ENCODE data around the gene SPNS1. TPM values are rescaled to one million over a fixed set of nuclear protein-coding genes. Genes with fewer than 3 reads are reported as not detected.
A peak's percentile ranks its signal among the peaks of the same experiment; 100 is the strongest.
"Not testable (repeated sequence)": the region's sequence is repeated elsewhere in the genome, so short reads cannot be mapped to it uniquely, and the experiment has no call there.

The SPNS1 gene
- total RNA-seq, 1 donor from 2014 or later: 68.4 TPM

DNA sequence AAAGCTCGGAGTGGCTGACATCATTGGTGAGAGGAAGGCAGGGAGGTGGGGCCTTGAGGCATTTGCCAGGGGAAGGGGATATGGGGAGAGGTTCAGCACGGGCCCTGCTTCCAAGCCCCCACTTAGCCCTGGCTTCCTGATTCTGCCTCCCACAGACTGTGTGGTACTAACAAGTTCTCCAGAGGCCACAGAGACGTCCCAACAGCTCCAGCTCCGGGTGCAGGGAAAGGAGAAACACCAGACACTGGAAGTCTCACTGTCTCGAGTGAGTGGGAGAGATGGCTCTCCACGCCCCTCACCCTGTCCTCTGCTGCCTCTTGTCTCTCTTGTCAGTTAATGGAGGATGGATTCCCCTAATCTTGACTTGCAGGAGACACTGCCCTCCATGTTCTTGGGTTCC, 15.7 kb upstream of the SPNS1 start:
- TF ChIP-seq, protein P1, sequence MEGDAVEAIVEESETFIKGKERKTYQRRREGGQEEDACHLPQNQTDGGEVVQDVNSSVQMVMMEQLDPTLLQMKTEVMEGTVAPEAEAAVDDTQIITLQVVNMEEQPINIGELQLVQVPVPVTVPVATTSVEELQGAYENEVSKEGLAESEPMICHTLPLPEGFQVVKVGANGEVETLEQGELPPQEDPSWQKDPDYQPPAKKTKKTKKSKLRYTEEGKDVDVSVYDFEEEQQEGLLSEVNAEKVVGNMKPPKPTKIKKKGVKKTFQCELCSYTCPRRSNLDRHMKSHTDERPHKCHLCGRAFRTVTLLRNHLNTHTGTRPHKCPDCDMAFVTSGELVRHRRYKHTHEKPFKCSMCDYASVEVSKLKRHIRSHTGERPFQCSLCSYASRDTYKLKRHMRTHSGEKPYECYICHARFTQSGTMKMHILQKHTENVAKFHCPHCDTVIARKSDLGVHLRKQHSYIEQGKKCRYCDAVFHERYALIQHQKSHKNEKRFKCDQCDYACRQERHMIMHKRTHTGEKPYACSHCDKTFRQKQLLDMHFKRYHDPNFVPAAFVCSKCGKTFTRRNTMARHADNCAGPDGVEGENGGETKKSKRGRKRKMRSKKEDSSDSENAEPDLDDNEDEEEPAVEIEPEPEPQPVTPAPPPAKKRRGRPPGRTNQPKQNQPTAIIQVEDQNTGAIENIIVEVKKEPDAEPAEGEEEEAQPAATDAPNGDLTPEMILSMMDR (IDR thresholded peaks at IDR 0.05; ENCODE audit: unreplicated experiment): no peak
- no peaks in the 10 kb centered on the region for H3K9me3 Mint-ChIP-seq (ENCODE audit: unreplicated experiment)
- H3K4me3 Mint-ChIP-seq (ENCODE audit: unreplicated experiment): no peak overlapping the region
- DNase-seq (ENCODE audit: low spot score): no peak
- H3K4me1 Mint-ChIP-seq (ENCODE audit: unreplicated experiment): no peaks in the 10 kb centered on the region
- H3K27me3 Mint-ChIP-seq (ENCODE audit: unreplicated experiment): peaks cover 5% of the 10 kb centered on the region
- H3K36me3 Mint-ChIP-seq (ENCODE audit: low read depth, unreplicated experiment): peaks cover 36% of the 10 kb centered on the region
- peak overlapping the region; percentile 3 for H3K27ac Mint-ChIP-seq (ENCODE audit: unreplicated experiment)

DNA sequence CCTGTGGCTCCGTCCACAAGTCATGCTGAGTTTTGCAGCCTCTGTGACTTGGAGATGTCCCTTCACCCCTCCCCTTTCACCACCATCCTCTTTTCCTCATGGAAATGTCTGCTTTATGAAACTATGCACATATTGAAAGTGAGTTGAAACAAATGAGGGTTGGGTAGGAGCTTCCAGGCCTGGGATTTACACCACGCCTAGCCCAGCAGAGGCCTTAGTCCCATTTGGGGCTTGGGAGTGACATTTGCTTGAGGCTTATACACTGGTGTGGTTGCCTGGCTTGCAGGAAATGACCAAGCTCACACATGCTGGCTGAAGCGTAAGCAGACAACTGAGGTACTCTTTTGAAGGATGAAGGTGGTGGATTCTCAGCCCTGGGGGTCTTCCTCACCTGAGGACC, 10.5 kb upstream of the SPNS1 start:
- Mint-ChIP-seq H3K27me3 (ENCODE audit: unreplicated experiment) (peaks cover 6% of the 10 kb centered on the region), H3K36me3 (ENCODE audit: low read depth, unreplicated experiment) (peaks cover 36% of the 10 kb centered on the region), H3K4me1 (ENCODE audit: unreplicated experiment) (no peaks in the 10 kb centered on the region), H3K4me3 (ENCODE audit: unreplicated experiment) (no peak overlapping the region), H3K9me3 (ENCODE audit: unreplicated experiment) (no peaks in the 10 kb centered on the region), H3K27ac (ENCODE audit: unreplicated experiment) (no peak overlapping the region)
- no peak for DNase-seq (ENCODE audit: low spot score)
- TF ChIP-seq, protein P1 (IDR thresholded peaks at IDR 0.05; ENCODE audit: unreplicated experiment): no peak

DNA sequence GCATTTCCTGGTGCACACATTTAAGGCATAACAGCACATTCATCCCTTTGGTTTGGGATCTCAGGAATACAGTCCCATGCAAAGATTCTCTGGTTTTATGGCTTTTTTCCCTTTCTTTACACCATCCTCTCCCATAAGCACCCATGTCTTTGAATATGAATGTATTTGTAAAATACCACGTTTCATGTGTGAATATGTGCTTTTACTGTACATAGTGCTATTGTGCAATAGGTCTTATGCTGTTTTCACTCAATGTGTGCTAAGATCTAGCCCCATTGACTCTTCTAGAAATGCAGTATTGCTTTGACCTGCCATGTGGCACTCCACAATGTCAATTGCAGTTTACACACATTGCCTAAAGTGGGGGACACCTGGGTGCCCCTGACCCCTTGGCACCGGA, 10.1 kb upstream of the SPNS1 start:
- H3K27me3 Mint-ChIP-seq (ENCODE audit: unreplicated experiment): peaks cover 6% of the 10 kb centered on the region
- H3K27ac Mint-ChIP-seq (ENCODE audit: unreplicated experiment): no peak overlapping the region
- no peak overlapping the region for H3K4me3 Mint-ChIP-seq (ENCODE audit: unreplicated experiment)
- H3K4me1 Mint-ChIP-seq (ENCODE audit: unreplicated experiment): no peaks in the 10 kb centered on the region
- TF ChIP-seq, protein P1 (IDR thresholded peaks at IDR 0.05; ENCODE audit: unreplicated experiment): no peak
- peaks cover 34% of the 10 kb centered on the region for H3K36me3 Mint-ChIP-seq (ENCODE audit: low read depth, unreplicated experiment)
- DNase-seq (ENCODE audit: low spot score): no peak
- no peaks in the 10 kb centered on the region for H3K9me3 Mint-ChIP-seq (ENCODE audit: unreplicated experiment)

DNA sequence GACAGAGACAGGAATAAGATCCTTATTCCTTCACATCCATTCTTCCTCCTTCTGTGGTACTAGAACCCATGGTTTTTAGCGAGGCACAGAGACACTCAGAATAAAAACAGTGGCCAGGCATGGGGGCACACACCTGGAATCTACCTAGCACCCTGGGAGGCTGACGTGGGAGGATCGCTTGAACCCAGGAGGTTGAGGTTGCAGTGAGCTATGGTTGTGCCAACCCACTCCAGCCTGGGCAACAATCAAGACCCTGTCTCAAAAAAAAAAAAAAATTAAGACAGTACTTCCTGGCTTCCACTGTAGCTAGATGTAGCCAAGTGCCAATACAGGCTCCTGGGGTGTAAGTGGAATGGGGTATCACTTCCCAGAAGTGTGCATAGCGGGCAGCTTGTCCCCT, 7.4 kb upstream of the SPNS1 start:
- TF ChIP-seq, protein P1 (IDR thresholded peaks at IDR 0.05; ENCODE audit: unreplicated experiment): no peak
- Mint-ChIP-seq H3K27me3 (ENCODE audit: unreplicated experiment) (peaks cover 6% of the 10 kb centered on the region), H3K27ac (ENCODE audit: unreplicated experiment) (no peak overlapping the region), H3K4me1 (ENCODE audit: unreplicated experiment) (no peaks in the 10 kb centered on the region), H3K9me3 (ENCODE audit: unreplicated experiment) (no peaks in the 10 kb centered on the region), H3K4me3 (ENCODE audit: unreplicated experiment) (no peak overlapping the region), H3K36me3 (ENCODE audit: low read depth, unreplicated experiment) (peaks cover 22% of the 10 kb centered on the region)
- DNase-seq (ENCODE audit: low spot score): no peak

GRCh38 chr16:28969696-28970095, 4.9 kb upstream of the SPNS1 start:
- not testable (repeated sequence) for H3K27me3 Mint-ChIP-seq (ENCODE audit: unreplicated experiment); H3K27ac Mint-ChIP-seq (ENCODE audit: unreplicated experiment); H3K4me3 Mint-ChIP-seq (ENCODE audit: unreplicated experiment); H3K9me3 Mint-ChIP-seq (ENCODE audit: unreplicated experiment); DNase-seq (ENCODE audit: low spot score); H3K36me3 Mint-ChIP-seq (ENCODE audit: low read depth, unreplicated experiment); H3K4me1 Mint-ChIP-seq (ENCODE audit: unreplicated experiment)

- Mint-ChIP-seq H3K9me3 (ENCODE audit: unreplicated experiment) (no peaks in the 10 kb centered on the region), H3K27me3 (ENCODE audit: unreplicated experiment) (peaks cover 6% of the 10 kb centered on the region), H3K4me1 (ENCODE audit: unreplicated experiment) (peaks cover 8% of the 10 kb centered on the region), H3K4me3 (ENCODE audit: unreplicated experiment) (peak overlapping the region; percentile 94), H3K36me3 (ENCODE audit: low read depth, unreplicated experiment) (peaks cover 11% of the 10 kb centered on the region), H3K27ac (ENCODE audit: unreplicated experiment) (peak overlapping the region; percentile 93)
- TF ChIP-seq, protein P1 (IDR thresholded peaks at IDR 0.05; ENCODE audit: unreplicated experiment): peak; percentile 10
- DNase-seq (ENCODE audit: low spot score): peak; percentile 76
Observed at GRCh38 chr16:28974007-28974436, 556 bp upstream of the SPNS1 start.
